Thyroid gland (tissue), 4 donors: Measurements from ENCODE around the gene ALG12. TPM values are rescaled to one million over a fixed set of nuclear protein-coding genes. Genes with fewer than 3 reads are reported as not detected.

ENCODE experiments used
- DNase-seq, 2 donors: peaks; one replicate each; pipeline ENCODE4 v3.0.0-alpha.2; 2019
- H3K27ac ChIP-seq, 3 donors: fragments of 200-600 bp; sonication (generic); 1 replicate in 2 of 3; 2 replicates in 1 of 3; pipeline ENCODE4 v1.5.1; 2016 to 2019; ENCODE audit warnings: mild to moderate bottlenecking in 1 of 3, moderate library complexity in 1 of 3
- H3K27me3 ChIP-seq: fragments of 200-600 bp; sonication (generic); one replicate; pipeline ENCODE4 v1.5.1; 2019
- H3K36me3 ChIP-seq, 2 donors: fragments of 200-600 bp; sonication (generic); one replicate each; pipeline ENCODE4 v1.5.1; 2016 to 2019
- H3K4me1 ChIP-seq, 2 donors: fragments of 200-600 bp; sonication (generic); one replicate each; pipeline ENCODE4 v1.5.1; 2017 to 2019
- H3K4me3 ChIP-seq, 3 donors: fragments of 200-600 bp; sonication (generic); replicated peaks in 1 of 3; 1 replicate in 2 of 3; 2 replicates in 1 of 3; pipeline ENCODE4 v1.5.1; 2016; ENCODE audit warnings: mild to moderate bottlenecking in 1 of 3
- H3K9me3 ChIP-seq: fragments of 200-600 bp; sonication (generic); one replicate; pipeline ENCODE4 v1.5.1; 2017
- CTCF ChIP-seq, 6 experiments: fragments of 200-600 bp in 3 of 6; fragments of 450-650 bp in 3 of 6; sonication (generic) in 3 of 6; IDR thresholded peaks; one replicate each; pipeline ENCODE4 v1.5.1; 2016 to 2019; ENCODE audit warnings: antibody characterized with exemption in 6 of 6, mild to moderate bottlenecking in 2 of 6, inconsistent platforms in 1 of 6, moderate library complexity in 1 of 6
- POLR2A ChIP-seq, 2 donors: fragments of 450-650 bp; IDR thresholded peaks; one replicate each; pipeline ENCODE4 v1.6.1; 2017; ENCODE audit warnings: antibody characterized with exemption in 2 of 2, mild to moderate bottlenecking in 2 of 2, moderate library complexity in 1 of 2
- WGBS, 2 donors: methylation state at CpG; one replicate each; pipeline ENCODE4 v1.1.5; 2017; 5-methylcytosine and 5-hydroxymethylcytosine counted together
- intact Hi-C: fragments of 100-400 bp; cut with DNase I; formaldehyde crosslinking; loops from one replicate; pipeline ENCODE4 v1.15.1; 2023
- total RNA-seq, 4 donors: library from RNA; depleted of rRNA; stranded (reverse); fragments of >200 nt; gene quantifications; one replicate each; pipeline ENCODE4 v1.2.3, GENCODE V29; 2016

Gene ALG12
- total RNA-seq, 4 donors from 2014 or later = 25.5 to 60.5 (median 52.2) TPM

- 91 to 93% methylated on average over 9 of the region's 9 CpGs for WGBS, 2 donors
- Histone ChIP-seq H3K27ac (no peak overlapping the region), H3K27me3 (no peaks in the 10 kb centered on the region), H3K9me3 (no peaks in the 10 kb centered on the region), H3K4me1 (peaks cover 6 to 8% of the 10 kb centered on the region in 2 donors), H3K36me3 (peaks cover 0 to 7% of the 10 kb centered on the region in 2 donors), H3K4me3 (no peak overlapping the region)
- DNase-seq = no peak
- intact Hi-C loops = no loop called here
- no peak for TF ChIP-seq POLR2A (IDR thresholded peaks at IDR 0.05)
- TF ChIP-seq CTCF (IDR thresholded peaks at IDR 0.05) = no peak
Observed at GRCh38 chr22:49879871-49880270, 38.4 kb downstream of the ALG12 start.

GRCh38 chr22:49878206-49878605, 40.0 kb downstream of the ALG12 start:
- H3K9me3 ChIP-seq = no peaks in the 10 kb centered on the region
- 94 to 96% methylated on average over 8 of the region's 8 CpGs for WGBS, 2 donors
- peaks cover 6 to 8% of the 10 kb centered on the region in 2 donors for H3K4me1 ChIP-seq
- no peaks in the 10 kb centered on the region for H3K36me3 ChIP-seq
- no peak for DNase-seq
- H3K27me3 ChIP-seq = no peaks in the 10 kb centered on the region
- no peak overlapping the region for H3K27ac ChIP-seq
- TF ChIP-seq CTCF (IDR thresholded peaks at IDR 0.05) (no peak), POLR2A (IDR thresholded peaks at IDR 0.05) (no peak)
- intact Hi-C loops = no loop called here
- no peak overlapping the region for H3K4me3 ChIP-seq

GRCh38 chr22:49877642-49878041, 40.6 kb downstream of the ALG12 start:
- no peaks in the 10 kb centered on the region for H3K9me3 ChIP-seq
- 98 to 99% methylated on average over 7 of the region's 7 CpGs for WGBS, 2 donors
- peaks cover 6 to 8% of the 10 kb centered on the region in 2 donors for H3K4me1 ChIP-seq
- TF ChIP-seq CTCF (IDR thresholded peaks at IDR 0.05) (no peak), POLR2A (IDR thresholded peaks at IDR 0.05) (no peak)
- H3K36me3 ChIP-seq = no peaks in the 10 kb centered on the region
- H3K4me3 ChIP-seq = no peak overlapping the region
- DNase-seq = no peak
- intact Hi-C loops = no loop called here
- no peak overlapping the region for H3K27ac ChIP-seq
- no peaks in the 10 kb centered on the region for H3K27me3 ChIP-seq

- no peak for TF ChIP-seq CTCF (IDR thresholded peaks at IDR 0.05)
- TF ChIP-seq POLR2A (IDR thresholded peaks at IDR 0.05) = no peak
- Histone ChIP-seq H3K27me3 (no peaks in the 10 kb centered on the region), H3K9me3 (no peaks in the 10 kb centered on the region), H3K36me3 (no peaks in the 10 kb centered on the region), H3K27ac (no peak overlapping the region), H3K4me3 (no peak overlapping the region), H3K4me1 (no peaks in the 10 kb centered on the region)
- intact Hi-C loops = no loop called here
- 92 to 93% methylated on average over 15 to 16 of the region's 16 CpGs for WGBS, 2 donors
- no peak for DNase-seq
Observed at GRCh38 chr22:49873228-49873940, 44.9 kb downstream of the ALG12 start.

- intact Hi-C loops = no loop called here
- no peak for TF ChIP-seq CTCF (IDR thresholded peaks at IDR 0.05)
- TF ChIP-seq POLR2A (IDR thresholded peaks at IDR 0.05) = no peak
- no peak for DNase-seq
- Histone ChIP-seq H3K27me3 (no peaks in the 10 kb centered on the region), H3K36me3 (no peaks in the 10 kb centered on the region), H3K27ac (no peak overlapping the region), H3K4me3 (no peak overlapping the region), H3K4me1 (no peaks in the 10 kb centered on the region), H3K9me3 (no peaks in the 10 kb centered on the region)
- 91 to 95% methylated on average over 7 of the region's 7 CpGs for WGBS, 2 donors
Observed at GRCh38 chr22:49872347-49872746, 45.9 kb downstream of the ALG12 start.
